H9 (cell line): ENCODE results near the gene ADAMTSL5. TPM values are rescaled to one million over a fixed set of nuclear protein-coding genes. Genes with fewer than 3 reads are reported as not detected.

Experiments used
- DNase-seq: peaks from one replicate; pipeline ENCODE4 v3.0.0-alpha.2; 2017
- H2AFZ ChIP-seq: one replicate; pipeline ENCODE4 v1.6.1; 2013; ENCODE audit warnings: mild to moderate bottlenecking, low read length, control low read depth, moderate library complexity
- H2AK5ac ChIP-seq: 2 replicates; pipeline ENCODE4 v1.6.1; 2013; ENCODE audit warnings: low read length, control low read depth, mixed read lengths; ENCODE audit not compliant: insufficient read length
- H2BK120ac ChIP-seq: one replicate; pipeline ENCODE4 v1.6.1; 2013; ENCODE audit warnings: low read depth, mild to moderate bottlenecking, low read length, control low read depth, inconsistent platforms; ENCODE audit not compliant: poor library complexity, severe bottlenecking
- H2BK12ac ChIP-seq: 2 replicates; pipeline ENCODE4 v1.6.1; 2013; ENCODE audit warnings: low read length, control low read depth, mixed read lengths, low read depth; ENCODE audit not compliant: insufficient read length
- H2BK15ac ChIP-seq: 2 replicates; pipeline ENCODE4 v1.6.1; 2013; ENCODE audit warnings: low read depth, low read length, control low read depth
- H2BK20ac ChIP-seq: one replicate; pipeline ENCODE4 v1.6.1; 2013; ENCODE audit warnings: low read depth, mild to moderate bottlenecking, low read length, control low read depth, inconsistent platforms; ENCODE audit not compliant: poor library complexity, severe bottlenecking
- H2BK5ac ChIP-seq: 2 replicates; pipeline ENCODE4 v1.6.1; 2013; ENCODE audit warnings: low read length, control low read depth, mixed read lengths; ENCODE audit not compliant: insufficient read length
- H3K14ac ChIP-seq: 2 replicates; pipeline ENCODE4 v1.6.1; 2013; ENCODE audit warnings: low read length, control low read depth; ENCODE audit not compliant: insufficient read depth
- H3K18ac ChIP-seq: 2 replicates; pipeline ENCODE4 v1.6.1; 2013; ENCODE audit warnings: low read depth, mild to moderate bottlenecking, mixed read lengths, low read length, control low read depth; ENCODE audit not compliant: insufficient read length
- H3K23ac ChIP-seq: 2 replicates; pipeline ENCODE4 v1.6.1; 2013; ENCODE audit warnings: low read length, control low read depth, mixed read lengths, low read depth; ENCODE audit not compliant: insufficient read length
- H3K23me2 ChIP-seq: 2 replicates; pipeline ENCODE4 v1.6.1; 2013; ENCODE audit warnings: low read depth, mild to moderate bottlenecking, mixed read lengths, low read length, control low read depth; ENCODE audit not compliant: insufficient read length, poor library complexity, severe bottlenecking
- H3K27ac ChIP-seq: 2 replicates; pipeline ENCODE4 v1.5.1; 2013; ENCODE audit warnings: low read length, control low read depth, mixed read lengths, low read depth; ENCODE audit not compliant: insufficient read length
- H3K27me3 ChIP-seq: 2 replicates; pipeline ENCODE4 v1.6.1; 2013; ENCODE audit warnings: low read length, control low read depth, inconsistent platforms; ENCODE audit not compliant: insufficient read depth
- H3K4ac ChIP-seq: 2 replicates; pipeline ENCODE4 v1.6.1; 2013; ENCODE audit warnings: low read depth, mild to moderate bottlenecking, control low read depth, inconsistent platforms, low read length, moderate library complexity
- H3K4me1 ChIP-seq: 2 replicates; pipeline ENCODE4 v1.6.1; 2013; ENCODE audit warnings: low read length, control low read depth, inconsistent platforms; ENCODE audit not compliant: insufficient read depth
- H3K4me2 ChIP-seq: 2 replicates; pipeline ENCODE4 v1.6.1; 2013; ENCODE audit warnings: low read length, control low read depth, mixed read lengths; ENCODE audit not compliant: insufficient read length, insufficient read depth
- H3K56ac ChIP-seq: 2 replicates; pipeline ENCODE4 v1.6.1; 2013; ENCODE audit warnings: low read depth, mild to moderate bottlenecking, mixed read lengths, low read length, control low read depth; ENCODE audit not compliant: insufficient read length
- H3K79me1 ChIP-seq: 2 replicates; pipeline ENCODE4 v1.6.1; 2013; ENCODE audit warnings: low read depth, mild to moderate bottlenecking, moderate library complexity, low read length, control low read depth, inconsistent platforms; ENCODE audit not compliant: insufficient read depth, poor library complexity, severe bottlenecking
- H3K79me2 ChIP-seq: 2 replicates; pipeline ENCODE4 v1.6.1; 2013; ENCODE audit warnings: low read length, control low read depth, inconsistent platforms; ENCODE audit not compliant: insufficient read depth
- H3K9ac ChIP-seq: 2 replicates; pipeline ENCODE4 v1.6.1; 2013; ENCODE audit warnings: low read length, control low read depth, mixed read lengths; ENCODE audit not compliant: insufficient read length; ENCODE audit errors: extremely low read depth
- H3K9me3 ChIP-seq: one replicate; pipeline ENCODE4 v1.6.1; 2013; ENCODE audit warnings: low read depth, low read length, inconsistent platforms; ENCODE audit not compliant: control insufficient read depth
- H3T11ph ChIP-seq: one replicate; pipeline ENCODE4 v1.6.1; 2013; ENCODE audit warnings: mild to moderate bottlenecking, low read length, control low read depth, inconsistent platforms
- H4K20me1 ChIP-seq: one replicate; pipeline ENCODE4 v1.6.1; 2013; ENCODE audit not compliant: control insufficient read depth, insufficient read length, insufficient read depth
- H4K5ac ChIP-seq: 2 replicates; pipeline ENCODE4 v1.6.1; 2013; ENCODE audit warnings: low read depth, mild to moderate bottlenecking, mixed read lengths, low read length, control low read depth; ENCODE audit not compliant: insufficient read length
- H4K8ac ChIP-seq: replicated peaks from 2 replicates; pipeline ENCODE4 v1.6.1; 2013; ENCODE audit warnings: low read length, control low read depth, mixed read lengths, low read depth; ENCODE audit not compliant: insufficient read length
- H4K91ac ChIP-seq: 2 replicates; pipeline ENCODE4 v1.6.1; 2013; ENCODE audit warnings: low read depth, mild to moderate bottlenecking, moderate library complexity, mixed read lengths, low read length, control low read depth; ENCODE audit not compliant: insufficient read length
- H3K27ac Mint-ChIP-seq, 3 experiments: 2 replicates in 2 of 3; 3 replicates in 1 of 3; pipeline ENCODE4 v1.8.0; 2020 to 2021; ENCODE audit warnings: mixed read lengths in 3 of 3, mild to moderate bottlenecking in 1 of 3, moderate library complexity in 1 of 3
- H3K27me3 Mint-ChIP-seq: 2 replicates; pipeline ENCODE4 v1.8.0; 2021; ENCODE audit warnings: low read depth, mild to moderate bottlenecking, moderate library complexity, mixed read lengths
- H3K36me3 Mint-ChIP-seq, 3 experiments: 2 replicates in 2 of 3; 3 replicates in 1 of 3; pipeline ENCODE4 v1.8.0; 2020 to 2021; ENCODE audit warnings: low read depth in 3 of 3, mixed read lengths in 3 of 3; ENCODE audit not compliant: insufficient read depth in 1 of 3
- H3K4me1 Mint-ChIP-seq, 2 experiments: 2 replicates each; pipeline ENCODE4 v1.8.0; 2020; ENCODE audit warnings: mixed read lengths in 2 of 2
- H3K4me3 Mint-ChIP-seq, 2 experiments: 2 replicates in 1 of 2; 3 replicates in 1 of 2; pipeline ENCODE4 v1.8.0; 2020 to 2021; ENCODE audit warnings: mild to moderate bottlenecking in 2 of 2, mixed read lengths in 2 of 2, moderate library complexity in 1 of 2
- H3K9me3 Mint-ChIP-seq, 2 experiments: 2 replicates in 1 of 2; 3 replicates in 1 of 2; pipeline ENCODE4 v1.8.0; 2020; ENCODE audit warnings: mild to moderate bottlenecking in 2 of 2, mixed read lengths in 2 of 2, moderate library complexity in 1 of 2
- CTCF ChIP-seq: fragments of 200-600 bp; sonication (generic); conservative IDR thresholded peaks from 3 replicates; pipeline ENCODE4 v1.8.0; 2021; ENCODE audit warnings: antibody characterized with exemption, mild to moderate bottlenecking
- whole genome bisulfite sequencing: extraction: QIAGEN DNeasy Blood & Tissue Kit; methylation state at CpG from one replicate; pipeline ENCODE4 v1.1.7; 2013; ENCODE audit warnings: missing lambda C conversion rate, low lambda C conversion rate, mixed read lengths; ENCODE audit not compliant: insufficient read length; ENCODE audit errors: extremely low coverage; 5-methylcytosine and 5-hydroxymethylcytosine counted together
- total RNA-seq: library from RNA; stranded (reverse); gene quantifications from 2 replicates; pipeline ENCODE4 v1.2.1, GENCODE V29; 2021

Gene ADAMTSL5
- total RNA-seq, 1 experiment from 2014 or later = 1.5 TPM

GRCh38 chr19:1533510-1534150, 20.8 kb upstream of the ADAMTSL5 start:
- H3K4me1 Mint-ChIP-seq = no peaks in the 10 kb centered on the region
- H4K20me1 ChIP-seq = no peaks in the 10 kb centered on the region

More at GRCh38 chr19:1533510-1534150, 20.8 kb upstream of the ADAMTSL5 start:
- no peaks in the 10 kb centered on the region for H3K79me1 ChIP-seq
- no peak overlapping the region for H2BK12ac ChIP-seq
- no peak overlapping the region for H3K27ac ChIP-seq
- no peak overlapping the region for H3K9ac ChIP-seq
- no peak overlapping the region for H2BK15ac ChIP-seq
- no peak overlapping the region for H3K18ac ChIP-seq
- no peak overlapping the region for H4K5ac ChIP-seq
- no peak overlapping the region for H4K91ac ChIP-seq
- H3K23ac ChIP-seq = no peak overlapping the region
- no peak overlapping the region for H2BK5ac ChIP-seq
- no peaks in the 10 kb centered on the region for H3K23me2 ChIP-seq
- no peak overlapping the region for H2AK5ac ChIP-seq
- no peak overlapping the region for H3K4me2 ChIP-seq
- no peak overlapping the region for H3T11ph ChIP-seq
- no peak for DNase-seq
- H3K4me1 ChIP-seq = no peaks in the 10 kb centered on the region
- H3K79me2 ChIP-seq = no peaks in the 10 kb centered on the region
- no peak overlapping the region for H4K8ac ChIP-seq
- Mint-ChIP-seq H3K27me3 (peaks cover 30% of the 10 kb centered on the region), H3K36me3 (no peaks in the 10 kb centered on the region), H3K27ac (no peak overlapping the region), H3K4me3 (no peak overlapping the region), H3K9me3 (no peaks in the 10 kb centered on the region)
- no CpG with 5 or more reads among the region's 23 CpGs for WGBS
- H3K14ac ChIP-seq = no peak overlapping the region
- H2AFZ ChIP-seq = no peak overlapping the region
- H2BK120ac ChIP-seq = no peak overlapping the region
- TF ChIP-seq CTCF = no peak
- no peak overlapping the region for H3K4ac ChIP-seq
- no peaks in the 10 kb centered on the region for H3K27me3 ChIP-seq
- H3K56ac ChIP-seq = no peak overlapping the region
- no peak overlapping the region for H2BK20ac ChIP-seq
- no peaks in the 10 kb centered on the region for H3K9me3 ChIP-seq
